ENCODE data around the gene PLA2G1B. TPM values are rescaled to one million over a fixed set of nuclear protein-coding genes. Genes with fewer than 3 reads are reported as not detected.

PLA2G1B gene
- total RNA-seq, 1 donor from 2014 or later = not detected

DNA sequence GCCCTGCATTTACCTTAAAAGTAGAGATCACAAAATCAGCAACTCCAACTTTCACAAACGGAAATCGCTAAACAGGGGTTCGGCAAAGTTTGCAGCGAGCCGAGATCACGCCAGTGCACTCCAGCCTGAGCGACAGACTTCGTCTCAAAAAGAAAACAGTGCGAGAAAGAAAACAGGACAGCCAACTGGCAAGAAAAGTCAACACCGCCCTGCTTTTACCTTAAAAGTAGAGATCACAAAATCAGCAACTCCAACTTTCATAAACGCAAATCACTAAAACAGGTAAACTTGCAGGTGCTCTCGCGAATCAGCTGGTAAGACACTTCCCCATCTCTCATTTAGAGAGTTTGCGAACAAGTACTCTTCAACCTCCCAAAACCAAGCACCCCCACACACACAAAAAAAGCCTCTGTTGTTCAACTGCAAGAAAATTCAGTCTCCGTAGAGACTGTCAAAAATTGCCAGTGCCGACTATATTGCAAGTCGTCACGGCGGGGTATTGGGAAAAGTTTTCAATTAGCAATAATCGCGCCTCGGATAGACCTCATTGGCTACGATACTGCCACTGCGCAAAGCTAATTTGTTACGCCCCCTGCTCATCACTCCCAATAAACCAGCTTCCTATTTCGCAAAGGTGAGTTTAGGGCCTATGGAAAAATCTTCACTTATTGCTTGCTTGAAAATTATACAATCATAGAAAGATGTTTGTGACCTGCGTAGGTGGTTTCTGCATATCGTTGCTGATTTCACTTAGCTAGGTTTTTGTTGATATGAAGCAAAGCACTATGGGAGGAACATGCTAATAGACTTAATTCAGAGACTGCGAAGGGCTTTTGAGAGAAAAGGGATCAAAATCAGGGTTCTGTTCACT is 34.7 kb downstream of the PLA2G1B start, which contains the start of gene RNU4-1:
Gene RNU4-1 (minus strand): TSS at position 577 of the 871 bp plus-strand sequence.
- Mint-ChIP-seq H3K4me3 (ENCODE audit: unreplicated experiment) (no peak within 1 kb of the TSS), H3K27ac (ENCODE audit: unreplicated experiment) (no peak within 1 kb of the TSS), H3K4me1 (ENCODE audit: unreplicated experiment) (no peaks in the 10 kb centered on the region), H3K36me3 (ENCODE audit: low read depth, unreplicated experiment) (no peaks in the 10 kb centered on the region), H3K27me3 (ENCODE audit: unreplicated experiment) (peaks cover 4% of the 10 kb centered on the region), H3K9me3 (ENCODE audit: unreplicated experiment) (no peaks in the 10 kb centered on the region)
- TF ChIP-seq, protein P1, sequence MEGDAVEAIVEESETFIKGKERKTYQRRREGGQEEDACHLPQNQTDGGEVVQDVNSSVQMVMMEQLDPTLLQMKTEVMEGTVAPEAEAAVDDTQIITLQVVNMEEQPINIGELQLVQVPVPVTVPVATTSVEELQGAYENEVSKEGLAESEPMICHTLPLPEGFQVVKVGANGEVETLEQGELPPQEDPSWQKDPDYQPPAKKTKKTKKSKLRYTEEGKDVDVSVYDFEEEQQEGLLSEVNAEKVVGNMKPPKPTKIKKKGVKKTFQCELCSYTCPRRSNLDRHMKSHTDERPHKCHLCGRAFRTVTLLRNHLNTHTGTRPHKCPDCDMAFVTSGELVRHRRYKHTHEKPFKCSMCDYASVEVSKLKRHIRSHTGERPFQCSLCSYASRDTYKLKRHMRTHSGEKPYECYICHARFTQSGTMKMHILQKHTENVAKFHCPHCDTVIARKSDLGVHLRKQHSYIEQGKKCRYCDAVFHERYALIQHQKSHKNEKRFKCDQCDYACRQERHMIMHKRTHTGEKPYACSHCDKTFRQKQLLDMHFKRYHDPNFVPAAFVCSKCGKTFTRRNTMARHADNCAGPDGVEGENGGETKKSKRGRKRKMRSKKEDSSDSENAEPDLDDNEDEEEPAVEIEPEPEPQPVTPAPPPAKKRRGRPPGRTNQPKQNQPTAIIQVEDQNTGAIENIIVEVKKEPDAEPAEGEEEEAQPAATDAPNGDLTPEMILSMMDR (IDR thresholded peaks at IDR 0.05; ENCODE audit: unreplicated experiment) = no peak
- peak; percentile 64 for DNase-seq (ENCODE audit: low spot score)

DNA sequence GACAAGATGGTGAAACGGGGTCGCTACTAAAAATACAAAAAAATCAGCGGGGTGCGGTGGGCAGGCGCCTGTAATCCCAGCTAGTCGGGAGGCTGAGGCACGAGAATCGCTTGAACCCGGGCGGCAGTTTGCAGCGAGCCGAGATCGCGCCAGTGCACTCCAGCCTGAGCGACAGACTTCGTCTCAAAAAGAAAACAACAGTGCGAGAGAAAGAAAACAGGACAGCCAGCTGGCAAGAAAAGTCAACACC is 35.2 kb downstream of the PLA2G1B start:
- H3K27ac Mint-ChIP-seq (ENCODE audit: unreplicated experiment) = no peak overlapping the region
- H3K36me3 Mint-ChIP-seq (ENCODE audit: low read depth, unreplicated experiment) = no peaks in the 10 kb centered on the region
- H3K4me1 Mint-ChIP-seq (ENCODE audit: unreplicated experiment) = no peaks in the 10 kb centered on the region
- DNase-seq (ENCODE audit: low spot score) = no peak
- H3K4me3 Mint-ChIP-seq (ENCODE audit: unreplicated experiment) = no peak overlapping the region
- TF ChIP-seq, protein P1 (IDR thresholded peaks at IDR 0.05; ENCODE audit: unreplicated experiment) = no peak
- H3K27me3 Mint-ChIP-seq (ENCODE audit: unreplicated experiment) = peaks cover 4% of the 10 kb centered on the region
- no peaks in the 10 kb centered on the region for H3K9me3 Mint-ChIP-seq (ENCODE audit: unreplicated experiment)

DNA sequence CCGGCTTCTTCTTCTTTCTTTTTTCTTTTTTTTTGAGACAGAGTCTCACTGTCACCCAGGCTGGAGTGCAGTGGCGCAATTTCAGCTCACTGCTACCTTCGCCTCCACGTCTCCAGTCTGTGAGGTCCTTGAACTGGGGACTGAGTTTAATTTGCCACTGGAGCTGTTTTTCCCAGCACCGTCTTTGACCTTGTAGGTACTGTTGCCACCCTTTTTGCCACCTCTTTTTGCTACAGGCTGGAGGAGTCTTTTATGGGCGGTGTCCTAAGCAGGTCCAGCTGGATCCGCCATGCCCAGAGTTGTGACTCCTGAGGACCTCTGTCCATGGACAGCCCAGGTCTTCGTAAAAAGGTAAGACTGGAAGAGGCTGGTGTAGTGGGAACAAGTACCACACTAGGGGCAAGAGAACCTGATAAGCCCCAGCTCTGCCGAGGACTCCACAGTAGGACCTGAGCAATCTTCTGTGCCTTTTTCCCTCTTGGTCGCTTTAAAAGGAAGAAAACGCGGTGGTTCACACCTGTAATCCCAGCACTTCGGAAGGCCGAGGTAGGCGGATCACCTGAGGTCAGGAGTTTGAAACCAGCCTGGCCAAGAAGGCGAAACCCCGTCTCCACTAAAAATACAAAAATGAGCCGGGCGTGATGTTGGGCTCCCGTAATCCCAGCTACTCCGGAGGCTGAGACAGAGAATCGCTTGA is 36.8 kb downstream of the PLA2G1B start:
- no peaks in the 10 kb centered on the region for H3K36me3 Mint-ChIP-seq (ENCODE audit: low read depth, unreplicated experiment)
- no peaks in the 10 kb centered on the region for H3K4me1 Mint-ChIP-seq (ENCODE audit: unreplicated experiment)

DNA sequence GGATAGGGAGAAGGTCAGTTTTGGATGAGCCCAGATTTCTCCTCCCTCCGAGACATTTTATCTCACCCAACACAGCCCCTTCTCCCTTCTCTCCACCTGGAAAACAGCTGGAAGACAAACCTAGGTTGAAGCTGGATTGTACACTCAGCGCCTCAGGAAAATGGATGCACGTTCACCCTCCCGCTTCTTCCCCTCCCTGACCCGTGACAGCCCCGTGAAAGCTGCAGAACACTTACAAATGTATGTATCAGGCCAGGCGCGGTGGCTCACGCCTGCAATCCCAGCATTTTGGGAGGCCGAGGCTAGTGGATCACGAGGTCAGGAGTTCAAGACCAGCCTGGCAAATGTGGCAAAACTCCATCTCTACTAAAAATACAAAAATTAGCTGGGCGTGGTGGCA is 40.1 kb downstream of the PLA2G1B start:
- Mint-ChIP-seq H3K36me3 (ENCODE audit: low read depth, unreplicated experiment) (no peaks in the 10 kb centered on the region), H3K4me3 (ENCODE audit: unreplicated experiment) (no peak overlapping the region), H3K27me3 (ENCODE audit: unreplicated experiment) (peaks cover 6% of the 10 kb centered on the region), H3K27ac (ENCODE audit: unreplicated experiment) (no peak overlapping the region), H3K4me1 (ENCODE audit: unreplicated experiment) (no peaks in the 10 kb centered on the region), H3K9me3 (ENCODE audit: unreplicated experiment) (no peaks in the 10 kb centered on the region)
- DNase-seq (ENCODE audit: low spot score) = no peak
- TF ChIP-seq, protein P1 (IDR thresholded peaks at IDR 0.05; ENCODE audit: unreplicated experiment) = no peak

More for the DNA sequence above, 36.8 kb downstream of the PLA2G1B start:
- no peaks in the 10 kb centered on the region for H3K9me3 Mint-ChIP-seq (ENCODE audit: unreplicated experiment)
- TF ChIP-seq, protein P1 (IDR thresholded peaks at IDR 0.05; ENCODE audit: unreplicated experiment) = no peak
- no peak overlapping the region for H3K27ac Mint-ChIP-seq (ENCODE audit: unreplicated experiment)
- peaks cover 8% of the 10 kb centered on the region for H3K27me3 Mint-ChIP-seq (ENCODE audit: unreplicated experiment)
- peak; percentile 43 for DNase-seq (ENCODE audit: low spot score)
- no peak overlapping the region for H3K4me3 Mint-ChIP-seq (ENCODE audit: unreplicated experiment)

Data from endothelial cell (in vitro differentiated cells).